Measurements from ENCODE around the gene AGTPBP1.

AGTPBP1 gene

GRCh38 chr9:85528607-85529006 is 213.1 kb downstream of the AGTPBP1 start:
- DNase-seq, result no peak

- DNase-seq, result no peak
Observed at GRCh38 chr9:85528142-85528541, 213.6 kb downstream of the AGTPBP1 start.

GRCh38 chr9:85527331-85528020 is 214.3 kb downstream of the AGTPBP1 start:
- DNase-seq, result no peak

GRCh38 chr9:85524531-85524930 is 217.2 kb downstream of the AGTPBP1 start:
- DNase-seq, result no peak

GRCh38 chr9:85523202-85523601 is 218.6 kb downstream of the AGTPBP1 start:
- no peak for DNase-seq

GRCh38 chr9:85522459-85523092 is 219.2 kb downstream of the AGTPBP1 start:
- DNase-seq, result no peak

- no peak for DNase-seq
Observed at GRCh38 chr9:85521371-85522197, 220.2 kb downstream of the AGTPBP1 start.

GRCh38 chr9:85516976-85517637 is 224.6 kb downstream of the AGTPBP1 start:
- no peak for DNase-seq

- no peak for DNase-seq
Observed at GRCh38 chr9:85516455-85516854, 225.3 kb downstream of the AGTPBP1 start.

- no peak for DNase-seq
Observed at GRCh38 chr9:85515021-85515420, 226.7 kb downstream of the AGTPBP1 start.

GRCh38 chr9:85514256-85514655 is 227.5 kb downstream of the AGTPBP1 start:
- no peak for DNase-seq

- no peak for DNase-seq
Observed at GRCh38 chr9:85511746-85512145, 230.0 kb downstream of the AGTPBP1 start.

- DNase-seq, result no peak
Observed at GRCh38 chr9:85510830-85511504, 230.8 kb downstream of the AGTPBP1 start.

GRCh38 chr9:85508616-85509015 is 233.1 kb downstream of the AGTPBP1 start:
- no peak for DNase-seq

- DNase-seq, result no peak
Observed at GRCh38 chr9:85505612-85506011, 236.1 kb downstream of the AGTPBP1 start.

- no peak for DNase-seq
Observed at GRCh38 chr9:85502815-85503655, 238.7 kb downstream of the AGTPBP1 start.

GRCh38 chr9:85501882-85502281 is 239.9 kb downstream of the AGTPBP1 start:
- no peak for DNase-seq

GRCh38 chr9:85501456-85501855 is 240.3 kb downstream of the AGTPBP1 start:
- no peak for DNase-seq
